NAMALWA (cell line): ENCODE data around the gene MAFG.
"Not testable (repeated sequence)": the region's sequence is repeated elsewhere in the genome, so short reads cannot be mapped to it uniquely, and the experiment has no call there.

Experiments used
- DNase-seq: peaks from one replicate; pipeline ENCODE4 v3.0.0-alpha.2; 2015; ENCODE audit warnings: low spot score

Gene MAFG

GRCh38 chr17:81923302-81924260 is 4.0 kb downstream of the MAFG start:
- DNase-seq = no peak

- no peak for DNase-seq
These were observed 4.8 kb downstream of the MAFG start for GRCh38 chr17:81922566-81923301.

- no peak for DNase-seq
These were observed 5.5 kb downstream of the MAFG start for GRCh38 chr17:81921996-81922565.

GRCh38 chr17:81921537-81921862 is 6.0 kb downstream of the MAFG start:
- DNase-seq = no peak

- DNase-seq = no peak
These were observed 6.7 kb downstream of the MAFG start for GRCh38 chr17:81920612-81921536.

- no peak for DNase-seq
These were observed 8.5 kb downstream of the MAFG start for GRCh38 chr17:81918832-81919545.

GRCh38 chr17:81918333-81918669 is 9.2 kb downstream of the MAFG start:
- not testable (repeated sequence) for DNase-seq

- DNase-seq = peak; percentile 90
These were observed 9.8 kb downstream of the MAFG start, which contains the start of gene SIRT7 for GRCh38 chr17:81917565-81918332. TSS of gene SIRT7 (minus strand) at chr17:81918176. CDS start at chr17:81918131, 45 bp downstream.

- DNase-seq = no peak
These were observed 11.1 kb downstream of the MAFG start for GRCh38 chr17:81916234-81917001.

DNA sequence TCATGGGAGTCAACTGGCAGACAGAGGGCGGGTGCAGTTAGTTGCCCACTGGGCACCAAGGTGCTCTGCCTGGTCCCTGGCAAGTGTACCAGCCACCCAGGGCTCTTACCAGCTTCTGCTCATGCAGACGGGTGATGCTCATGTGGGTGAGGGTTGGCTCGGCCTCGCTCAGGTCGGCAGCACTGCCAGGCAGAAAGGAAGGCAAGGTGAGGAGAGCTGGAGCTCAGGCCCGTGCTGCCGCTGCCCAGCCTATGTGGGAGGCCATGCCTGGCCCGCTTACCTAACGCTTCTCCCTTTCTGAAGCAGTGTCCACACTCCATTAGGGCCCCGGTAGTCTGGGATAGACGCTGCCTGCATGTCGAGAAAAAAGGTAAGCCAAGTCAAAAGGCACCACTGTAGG is 12.2 kb downstream of the MAFG start:
- no peak for DNase-seq

GRCh38 chr17:81914103-81914850 is 13.3 kb downstream of the MAFG start:
- no peak for DNase-seq

DNA sequence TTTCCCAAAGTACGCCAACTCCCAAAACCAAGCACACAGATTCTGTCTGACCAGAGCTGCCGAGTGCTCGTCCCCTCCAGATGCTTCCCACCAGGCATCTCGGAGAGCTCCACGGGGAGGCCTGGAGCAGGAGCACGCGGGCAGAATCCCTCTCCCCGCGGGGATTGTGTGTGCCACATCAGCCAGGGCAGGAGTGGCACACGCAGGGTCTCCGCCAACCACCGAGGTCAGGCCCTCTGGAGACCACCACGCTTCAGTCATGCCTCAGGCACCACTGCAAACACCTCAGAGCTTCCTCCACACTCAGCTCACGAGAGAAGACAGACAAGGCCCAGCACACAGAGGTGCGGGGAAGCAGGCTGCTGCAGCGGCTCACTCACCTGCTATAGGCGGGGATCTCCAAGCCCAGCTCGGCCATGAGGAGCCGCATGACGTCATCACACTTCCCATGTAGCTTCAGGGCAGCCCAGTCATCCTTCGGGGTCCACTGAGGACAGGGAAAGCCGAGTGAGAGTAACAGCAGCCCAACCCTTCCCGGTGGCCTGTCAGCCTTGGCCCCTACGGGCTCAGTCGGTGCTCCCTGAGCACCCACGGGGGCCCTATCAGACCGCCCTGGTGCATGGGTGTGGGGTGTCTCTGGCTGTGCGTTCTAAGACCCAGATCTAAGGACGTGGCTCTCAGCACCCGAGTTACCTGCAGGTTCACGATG is 14.0 kb downstream of the MAFG start:
- no peak for DNase-seq

GRCh38 chr17:81912441-81913309 is 14.9 kb downstream of the MAFG start:
- DNase-seq = no peak

GRCh38 chr17:81911969-81912368 is 15.6 kb downstream of the MAFG start:
- no peak for DNase-seq

GRCh38 chr17:81911277-81911961 is 16.1 kb downstream of the MAFG start, which contains the start of gene PCYT2:
TSS of gene PCYT2 (minus strand) at chr17:81911399. CDS start at chr17:81911355, 44 bp downstream.
- DNase-seq = peak; percentile 90

DNA sequence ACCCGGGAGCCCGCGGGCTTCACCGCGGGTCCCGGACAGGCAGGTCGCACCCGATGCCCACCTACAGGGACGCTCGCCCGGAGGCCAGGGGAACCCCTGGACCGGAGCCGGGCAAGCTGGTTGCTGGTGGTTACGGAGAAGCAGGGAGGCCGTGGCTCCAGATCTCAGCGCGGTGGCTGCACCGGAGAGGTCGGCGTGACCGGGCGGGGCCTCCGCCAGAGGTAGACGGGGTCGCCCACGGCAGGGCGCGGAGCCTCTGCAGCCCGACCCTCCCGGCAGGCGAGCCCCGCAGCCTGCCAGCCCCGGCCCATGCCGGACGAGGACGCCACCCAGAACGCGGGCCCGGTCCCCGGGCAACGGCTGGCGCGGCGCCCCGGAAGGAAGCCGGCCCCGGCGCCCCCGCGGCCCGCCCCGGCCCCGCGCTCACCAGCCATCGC is 16.7 kb downstream of the MAFG start:
- no peak for DNase-seq
